Iris pigment epithelial cell (primary cell): ENCODE results near the gene SHISAL2B.
A peak's percentile ranks its signal among the peaks of the same experiment; 100 is the strongest.
"Not testable (repeated sequence)": the region's sequence is repeated elsewhere in the genome, so short reads cannot be mapped to it uniquely, and the experiment has no call there.

Experiments
- DNase-seq: peaks from one replicate; pipeline ENCODE4 v3.0.0-alpha.2; 2011; ENCODE audit warnings: low read depth

The SHISAL2B gene

GRCh38 chr5:64690417-64691151, at the start of gene SHISAL2B:
Gene SHISAL2B (plus strand): TSS chr5:64690503. CDS start chr5:64690624, 121 bp downstream.
- peak; percentile 36 for DNase-seq

GRCh38 chr5:64644831-64645230, 45.5 kb upstream of the SHISAL2B start:
- DNase-seq: no peak

- no peak for DNase-seq
Measured at GRCh38 chr5:64646169-64646568, 44.1 kb upstream of the SHISAL2B start.

- no peak for DNase-seq
Measured at GRCh38 chr5:64649512-64649911, 40.8 kb upstream of the SHISAL2B start.

GRCh38 chr5:64653766-64654560, 36.3 kb upstream of the SHISAL2B start:
- no peak for DNase-seq

GRCh38 chr5:64654561-64654938, 35.8 kb upstream of the SHISAL2B start:
- no peak for DNase-seq

- DNase-seq: no peak
Measured at GRCh38 chr5:64655596-64655995, 34.7 kb upstream of the SHISAL2B start.

GRCh38 chr5:64659289-64659688, 31.0 kb upstream of the SHISAL2B start:
- no peak for DNase-seq

GRCh38 chr5:64663181-64663580, 27.1 kb upstream of the SHISAL2B start:
- peak; percentile 56 for DNase-seq

- DNase-seq: no peak
Measured at GRCh38 chr5:64665243-64665642, 25.1 kb upstream of the SHISAL2B start.

GRCh38 chr5:64666078-64666477, 24.2 kb upstream of the SHISAL2B start:
- peak; percentile 83 for DNase-seq

GRCh38 chr5:64667068-64667467, 23.2 kb upstream of the SHISAL2B start:
- DNase-seq: no peak

GRCh38 chr5:64670277-64670676, 20.0 kb upstream of the SHISAL2B start:
- no peak for DNase-seq

- DNase-seq: no peak
Measured at GRCh38 chr5:64671678-64672077, 18.6 kb upstream of the SHISAL2B start.

GRCh38 chr5:64678374-64678773, 11.9 kb upstream of the SHISAL2B start:
- no peak for DNase-seq

- no peak for DNase-seq
Measured at GRCh38 chr5:64680289-64680688, 10.0 kb upstream of the SHISAL2B start.

- DNase-seq: no peak
Measured at GRCh38 chr5:64682608-64683007, 7.7 kb upstream of the SHISAL2B start.

- no peak for DNase-seq
Measured at GRCh38 chr5:64685866-64686265, 4.4 kb upstream of the SHISAL2B start.

GRCh38 chr5:64688391-64688790, 1.9 kb upstream of the SHISAL2B start:
- DNase-seq: no peak

- no peak for DNase-seq
Measured at GRCh38 chr5:64688965-64689364, 1.3 kb upstream of the SHISAL2B start.

GRCh38 chr5:64690104-64690416, 243 bp upstream of the SHISAL2B start:
- DNase-seq: no peak

GRCh38 chr5:64691291-64691690, 988 bp downstream of the SHISAL2B start:
- no peak for DNase-seq

- DNase-seq: peak; percentile 11
Measured at GRCh38 chr5:64693636-64694035, 3.3 kb downstream of the SHISAL2B start.

GRCh38 chr5:64696414-64696813, 6.1 kb downstream of the SHISAL2B start:
- DNase-seq: not testable (repeated sequence)
